SK-N-DZ (cell line): ENCODE results near the gene TFAP2E.

Source experiments
- DNase-seq: peaks from one replicate; pipeline ENCODE4 v3.0.0-alpha.2; 2015; ENCODE audit warnings: low spot score

The TFAP2E gene

GRCh38 chr1:35595684-35596083 is 22.6 kb downstream of the TFAP2E start:
- no peak for DNase-seq

- no peak for DNase-seq
Measured at GRCh38 chr1:35597870-35598269, 24.8 kb downstream of the TFAP2E start.

- no peak for DNase-seq
Measured at GRCh38 chr1:35598895-35599294, 25.8 kb downstream of the TFAP2E start.

GRCh38 chr1:35599411-35599810 is 26.3 kb downstream of the TFAP2E start:
- no peak for DNase-seq

GRCh38 chr1:35600593-35600992 is 27.5 kb downstream of the TFAP2E start:
- DNase-seq: no peak

GRCh38 chr1:35603468-35603867 is 30.4 kb downstream of the TFAP2E start:
- no peak for DNase-seq

- DNase-seq: no peak
Measured at GRCh38 chr1:35603941-35604340, 30.8 kb downstream of the TFAP2E start.

- DNase-seq: no peak
Measured at GRCh38 chr1:35605071-35605866, 32.2 kb downstream of the TFAP2E start.

GRCh38 chr1:35605867-35606182 is 32.7 kb downstream of the TFAP2E start:
- no peak for DNase-seq

GRCh38 chr1:35611655-35612054 is 38.5 kb downstream of the TFAP2E start:
- no peak for DNase-seq

- no peak for DNase-seq
Measured at GRCh38 chr1:35615440-35615839, 42.3 kb downstream of the TFAP2E start.

GRCh38 chr1:35619237-35620121 is 46.4 kb downstream of the TFAP2E start:
- DNase-seq: no peak

GRCh38 chr1:35622510-35623178 is 49.5 kb downstream of the TFAP2E start:
- DNase-seq: no peak

- DNase-seq: no peak
Measured at GRCh38 chr1:35623832-35624231, 50.7 kb downstream of the TFAP2E start.

- DNase-seq: no peak
Measured at GRCh38 chr1:35629051-35629450, 55.9 kb downstream of the TFAP2E start.

- no peak for DNase-seq
Measured at GRCh38 chr1:35631396-35631795, 58.3 kb downstream of the TFAP2E start.

- no peak for DNase-seq
Measured at GRCh38 chr1:35633547-35633946, 60.4 kb downstream of the TFAP2E start.

- DNase-seq: no peak
Measured at GRCh38 chr1:35637401-35637809, 64.3 kb downstream of the TFAP2E start.

- no peak for DNase-seq
Measured at GRCh38 chr1:35640380-35641232, 67.5 kb downstream of the TFAP2E start.

- DNase-seq: peak; percentile 93
Measured at GRCh38 chr1:35641233-35641866, 68.2 kb downstream of the TFAP2E start, which contains the start of gene PSMB2. Gene PSMB2 (minus strand): TSS chr1:35641526. CDS start chr1:35641432, 94 bp downstream.

- DNase-seq: no peak
Measured at GRCh38 chr1:35642471-35642955, 69.4 kb downstream of the TFAP2E start.
